GM19452 (cell line): Measurements from ENCODE around the gene PTPN11.
"Not testable (repeated sequence)": the region's sequence is repeated elsewhere in the genome, so short reads cannot be mapped to it uniquely, and the experiment has no call there.

Experiments
- ATAC-seq: cut with Tn5 transposase; IDR thresholded peaks from one replicate; pipeline ENCODE4 v1.9.1; 2021; ENCODE audit not compliant: unreplicated experiment

PTPN11 gene

DNA sequence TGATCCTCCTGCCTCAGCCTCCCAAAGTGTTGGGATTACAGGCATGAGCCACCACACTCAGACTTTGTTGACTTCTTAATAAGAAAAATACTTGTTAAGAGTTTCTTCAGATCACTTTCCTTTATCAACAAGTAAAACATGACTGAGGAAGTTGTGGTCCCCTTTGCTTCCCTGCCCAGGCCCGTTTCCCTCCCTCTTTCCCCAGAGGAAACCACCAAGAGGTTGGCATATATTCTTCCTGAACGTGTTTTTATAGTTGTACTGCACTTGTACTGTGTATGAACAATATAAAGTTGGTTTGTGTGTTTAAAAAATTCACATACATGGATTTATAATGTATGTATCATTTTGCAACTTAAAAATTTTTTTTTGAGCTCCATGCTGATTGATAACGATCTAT, 28.4 kb downstream of the PTPN11 start:
- ATAC-seq, result no peak

DNA sequence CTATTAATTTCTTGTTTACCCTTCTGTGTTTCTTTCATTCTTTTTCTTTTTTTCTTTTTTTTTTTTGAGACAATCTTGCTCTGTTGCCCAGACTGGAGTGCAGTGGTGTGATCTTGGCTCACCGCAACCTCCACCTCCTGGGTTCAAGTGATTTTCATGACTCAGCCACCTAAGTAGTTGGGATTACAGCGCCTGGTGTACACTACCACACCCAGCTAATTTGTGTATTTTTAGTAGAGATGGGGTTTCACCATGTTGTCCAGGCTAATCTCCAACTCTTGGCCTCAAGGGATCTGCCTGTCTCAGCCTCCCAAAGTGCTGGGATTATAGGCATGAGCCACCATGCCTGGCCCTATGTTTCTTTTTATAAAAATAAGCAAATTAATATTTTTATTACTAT, 29.4 kb downstream of the PTPN11 start:
- not testable (repeated sequence) for ATAC-seq

DNA sequence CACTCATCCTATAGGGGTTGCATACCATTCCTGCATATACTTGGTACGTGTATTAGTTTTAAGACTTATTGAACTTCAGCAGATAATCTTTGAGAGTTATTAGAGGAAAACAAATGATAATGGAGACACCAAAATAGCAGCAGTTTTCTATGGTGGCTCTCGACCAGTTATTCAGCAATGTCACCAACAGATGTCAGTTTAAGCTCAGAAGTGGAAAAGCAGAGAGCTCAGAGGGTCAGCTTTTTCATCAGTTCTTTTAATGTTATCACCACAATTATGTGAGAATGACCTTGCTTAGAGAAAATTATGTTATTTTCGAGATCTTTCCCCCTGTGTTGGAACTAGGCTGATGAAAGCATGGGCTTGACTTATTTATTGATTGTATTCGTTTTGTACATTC, 32.0 kb downstream of the PTPN11 start:
- no peak for ATAC-seq

DNA sequence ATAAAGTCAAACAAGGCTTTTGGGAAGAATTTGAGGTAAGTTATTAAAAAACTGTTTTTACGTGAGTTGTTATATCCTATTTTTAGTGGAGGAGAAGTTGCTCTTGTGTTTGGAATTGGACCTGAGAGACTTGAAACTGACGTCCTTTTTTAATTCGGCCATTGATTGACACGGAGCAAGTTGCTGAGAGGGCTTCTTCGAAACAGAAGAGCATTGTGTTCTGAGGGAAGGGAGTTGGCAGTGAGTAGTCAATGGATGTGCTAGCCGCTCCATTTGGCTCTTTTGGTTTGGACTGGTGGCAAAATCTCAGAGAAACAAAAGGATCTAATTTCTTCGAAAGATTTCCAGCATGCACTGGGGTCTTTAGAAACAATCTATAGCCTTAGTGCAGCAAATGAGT, 37.3 kb downstream of the PTPN11 start:
- ATAC-seq, result no peak

- ATAC-seq, result not testable (repeated sequence)
Measured at GRCh38 chr12:112457142-112457541, 38.4 kb downstream of the PTPN11 start.

- no peak for ATAC-seq
Measured at GRCh38 chr12:112458330-112458729, 39.6 kb downstream of the PTPN11 start.

GRCh38 chr12:112458751-112459150, 40.0 kb downstream of the PTPN11 start:
- ATAC-seq, result no peak

DNA sequence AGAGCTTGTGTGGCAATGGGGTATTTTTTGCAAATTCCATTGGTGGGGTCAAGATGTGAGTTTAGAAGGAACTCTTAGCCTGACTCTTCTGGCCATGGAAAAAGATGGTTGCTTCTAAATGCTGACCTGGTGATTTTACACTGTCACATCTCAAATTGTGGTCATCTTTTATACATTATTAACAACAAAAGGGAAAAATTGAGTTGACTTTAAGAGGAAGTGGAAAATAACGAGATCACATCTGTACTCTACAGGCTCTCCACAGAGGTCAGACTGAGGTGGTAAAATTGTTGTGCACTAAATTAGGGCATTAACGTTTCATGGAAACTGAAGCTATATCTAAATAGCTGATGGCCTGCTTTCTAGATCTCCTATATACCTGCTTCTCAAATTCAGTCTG, 44.7 kb downstream of the PTPN11 start:
- ATAC-seq, result no peak

GRCh38 chr12:112464605-112465004, 45.9 kb downstream of the PTPN11 start:
- ATAC-seq, result no peak

- ATAC-seq, result no peak
Measured at GRCh38 chr12:112466011-112466422, 47.3 kb downstream of the PTPN11 start.

GRCh38 chr12:112466835-112467234, 48.1 kb downstream of the PTPN11 start:
- ATAC-seq, result no peak

- ATAC-seq, result no peak
Measured at GRCh38 chr12:112468046-112468445, 49.3 kb downstream of the PTPN11 start.

DNA sequence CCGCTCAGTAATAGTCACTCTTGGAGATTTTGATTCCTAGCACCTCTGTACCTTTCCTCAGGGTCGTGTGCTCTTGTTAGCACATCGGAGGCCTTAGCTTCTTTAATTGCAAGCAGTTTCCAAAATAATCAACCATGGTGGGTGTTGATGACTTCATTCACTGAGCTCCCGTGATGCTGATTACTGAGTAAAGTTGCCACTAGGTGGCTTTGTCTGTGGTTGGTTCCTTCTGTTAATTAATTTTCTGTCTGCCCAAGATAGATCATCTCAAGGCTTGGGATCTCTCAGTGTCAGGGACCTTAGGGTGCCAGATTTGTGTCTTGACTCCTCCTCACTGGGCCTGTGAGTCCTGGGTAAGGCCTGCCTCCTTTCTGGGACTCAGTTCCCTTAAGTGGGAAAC, 54.3 kb downstream of the PTPN11 start:
- no peak for ATAC-seq

- no peak for ATAC-seq
Measured at GRCh38 chr12:112479413-112479812, 60.7 kb downstream of the PTPN11 start.

DNA sequence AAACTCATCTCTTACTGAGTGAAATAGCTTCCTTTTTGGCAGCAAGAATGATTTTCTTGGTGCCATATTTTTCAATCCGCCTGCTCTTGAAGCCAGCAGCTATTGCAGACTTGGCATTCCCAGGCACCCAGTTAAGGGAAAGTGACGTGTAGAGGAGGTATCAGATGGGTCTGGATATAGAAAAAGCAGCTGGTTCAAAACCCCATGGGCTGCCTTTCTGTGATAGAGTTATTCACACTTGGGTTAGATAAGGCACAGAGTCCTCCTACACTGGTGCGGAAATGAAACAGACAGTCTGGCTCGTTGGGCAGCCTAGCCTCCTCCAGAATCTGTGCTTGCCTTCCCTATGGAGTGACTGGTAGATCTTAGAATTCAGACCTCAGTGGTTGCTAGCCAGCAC, 62.2 kb downstream of the PTPN11 start:
- ATAC-seq, result no peak

GRCh38 chr12:112482733-112483132, 64.0 kb downstream of the PTPN11 start:
- no peak for ATAC-seq

GRCh38 chr12:112486361-112486760, 67.6 kb downstream of the PTPN11 start:
- ATAC-seq, result no peak

DNA sequence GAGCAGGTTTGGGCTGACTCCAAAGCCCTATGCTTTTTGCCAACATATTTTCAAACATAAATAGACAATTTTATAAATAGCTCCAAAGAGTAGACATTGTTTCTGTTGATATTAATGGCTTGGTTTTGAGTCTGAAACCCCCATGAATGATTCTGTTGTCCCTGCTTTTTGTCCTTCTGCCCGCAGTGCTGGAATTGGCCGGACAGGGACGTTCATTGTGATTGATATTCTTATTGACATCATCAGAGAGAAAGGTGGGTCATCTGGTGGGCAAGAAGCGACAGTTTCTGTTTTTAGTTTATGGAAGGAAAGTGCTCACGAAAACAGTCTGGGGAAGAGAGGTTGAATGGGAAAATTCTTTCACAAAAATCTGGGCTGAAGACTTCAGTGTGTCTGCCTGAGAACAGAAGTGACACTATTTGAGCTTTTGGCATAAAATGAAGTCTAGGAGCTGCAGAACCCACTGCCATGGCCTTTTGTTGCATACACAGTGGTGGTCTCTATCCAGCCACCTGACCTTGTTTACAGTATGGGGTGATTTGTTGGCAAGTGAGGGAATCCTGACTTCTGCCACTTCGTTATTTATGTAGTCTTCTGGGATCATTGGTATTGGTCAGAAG, 69.6 kb downstream of the PTPN11 start:
- ATAC-seq, result no peak

GRCh38 chr12:112489456-112489855, 70.7 kb downstream of the PTPN11 start:
- no peak for ATAC-seq

- ATAC-seq, result peak; percentile 85
Measured at GRCh38 chr12:112496496-112496895, 77.7 kb downstream of the PTPN11 start.

- no peak for ATAC-seq
Measured at GRCh38 chr12:112498580-112498979, 79.8 kb downstream of the PTPN11 start.

DNA sequence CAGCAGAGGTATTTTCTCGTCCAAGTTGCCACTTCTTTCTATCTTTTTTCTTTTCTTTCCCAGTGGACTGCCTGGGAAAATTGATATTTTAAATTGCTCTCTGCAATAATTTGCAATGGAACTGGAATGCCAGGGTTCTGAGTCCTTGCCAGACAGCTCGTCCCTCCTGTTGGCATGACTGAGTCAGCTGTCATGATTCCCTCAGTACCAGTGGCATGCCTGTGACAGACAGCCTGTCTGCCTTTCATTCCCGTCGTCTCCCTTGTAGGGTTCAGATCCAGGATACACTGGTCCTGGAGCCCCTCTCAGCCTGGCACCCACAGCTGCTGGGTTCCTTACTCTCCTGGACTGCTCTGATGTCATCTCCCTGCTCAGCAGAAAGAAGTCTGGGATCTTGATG, 84.8 kb downstream of the PTPN11 start:
- no peak for ATAC-seq

DNA sequence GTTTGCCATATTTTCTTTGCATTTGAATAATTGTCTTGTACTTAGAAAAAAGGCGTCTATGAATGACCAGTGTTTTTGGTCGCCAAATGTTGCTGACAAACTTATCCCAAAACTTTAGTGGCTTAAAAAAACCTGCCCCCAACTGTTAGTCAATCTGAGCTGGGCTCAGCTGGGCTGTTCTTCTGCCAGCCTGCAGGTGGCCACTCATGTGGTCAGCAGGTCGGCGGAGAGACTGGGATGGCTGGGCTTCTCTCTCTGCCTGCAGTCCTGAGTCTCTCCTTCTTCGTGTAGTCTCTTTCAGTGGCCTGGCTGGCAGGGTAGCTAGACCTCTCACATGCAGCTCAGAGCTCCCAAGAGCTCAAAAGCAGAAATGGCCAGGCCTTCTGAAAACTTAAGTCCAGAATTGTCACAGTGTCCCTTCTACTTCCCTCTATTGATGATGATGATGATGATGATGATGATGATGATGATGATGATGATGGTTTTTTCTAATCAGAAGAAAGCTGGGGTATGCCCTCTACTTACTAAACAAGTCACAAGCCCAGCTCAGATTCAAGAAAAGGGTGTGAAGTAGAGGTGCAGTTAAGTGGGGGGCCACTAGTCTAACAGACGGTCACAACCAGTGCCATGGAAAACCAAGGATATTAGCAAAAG, 87.9 kb downstream of the PTPN11 start:
- ATAC-seq, result no peak
